Measurements from ENCODE around the gene TFIP11. TPM values are rescaled to one million over a fixed set of nuclear protein-coding genes. Genes with fewer than 3 reads are reported as not detected.

TFIP11 gene
- total RNA-seq, 2 experiments from 2014 or later, result 111 TPM

DNA sequence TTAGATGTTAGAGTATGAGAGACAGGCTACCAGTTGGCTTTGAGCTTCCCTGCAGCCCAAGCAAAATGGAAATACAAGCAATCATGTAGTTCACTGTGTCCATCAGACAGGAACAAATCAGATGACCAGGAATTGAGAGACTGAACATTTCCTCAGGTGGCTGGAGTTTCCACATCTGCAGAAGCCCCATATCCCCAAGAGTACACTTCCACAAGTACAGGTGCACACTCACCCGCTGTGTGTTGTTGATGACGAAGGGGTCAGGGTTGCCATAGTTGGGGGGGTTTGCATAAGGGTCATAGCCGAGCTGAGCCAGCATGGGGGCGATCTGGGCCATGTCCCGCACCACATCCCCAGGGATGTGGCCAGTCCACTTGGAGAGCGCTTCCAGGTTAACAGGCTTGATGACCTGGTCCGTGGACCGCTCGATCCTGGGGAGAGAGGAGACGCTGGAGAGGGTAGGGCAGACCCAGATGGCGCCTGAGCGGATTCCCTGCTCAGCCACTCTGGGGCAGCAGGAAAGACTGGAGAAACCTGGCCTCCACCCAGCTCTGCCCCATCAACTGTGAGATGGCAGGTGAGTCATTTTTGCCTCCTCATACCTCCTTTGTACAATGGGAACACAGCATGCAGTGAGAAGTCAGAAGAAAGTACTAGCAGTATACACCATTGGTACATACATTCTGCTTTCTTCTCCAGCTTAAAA lies 23.9 kb upstream of the TFIP11 start:
- Histone ChIP-seq H3K27ac (ENCODE audit: low read depth in 1 of 2, low read length in 2 of 2) (no peak overlapping the region), H3K36me3 (ENCODE audit: insufficient read depth, low read length) (peaks cover 75% of the 10 kb centered on the region), H3K4me3 (ENCODE audit: low read length) (no peak overlapping the region), H3K9me3 (ENCODE audit: control insufficient read depth in 1 of 2, insufficient read depth in 1 of 2, low read length in 2 of 2) (no peaks in the 10 kb centered on the region), H3K27me3 (ENCODE audit: control insufficient read depth in 1 of 2, insufficient read depth in 2 of 2, low read length in 2 of 2) (no peaks in the 10 kb centered on the region), H3K4me1 (ENCODE audit: insufficient read depth, low read length) (no peaks in the 10 kb centered on the region)
- Mint-ChIP-seq H3K9me3 (no peaks in the 10 kb centered on the region), H3K4me1 (ENCODE audit: low read depth) (no peaks in the 10 kb centered on the region), H3K4me3 (no peak overlapping the region), H3K27ac (no peak overlapping the region), H3K27me3 (no peaks in the 10 kb centered on the region), H3K36me3 (ENCODE audit: low read depth) (peaks cover 55% of the 10 kb centered on the region)
- intact Hi-C loops (cut with DNase I, micrococcal nuclease), result no loop called here
- CTCF ChIA-PET, result no interaction called here
- ATAC-seq (ENCODE audit: poor library complexity) (no peak), DNase-seq (no peak)
- TF ChIP-seq, protein P1, sequence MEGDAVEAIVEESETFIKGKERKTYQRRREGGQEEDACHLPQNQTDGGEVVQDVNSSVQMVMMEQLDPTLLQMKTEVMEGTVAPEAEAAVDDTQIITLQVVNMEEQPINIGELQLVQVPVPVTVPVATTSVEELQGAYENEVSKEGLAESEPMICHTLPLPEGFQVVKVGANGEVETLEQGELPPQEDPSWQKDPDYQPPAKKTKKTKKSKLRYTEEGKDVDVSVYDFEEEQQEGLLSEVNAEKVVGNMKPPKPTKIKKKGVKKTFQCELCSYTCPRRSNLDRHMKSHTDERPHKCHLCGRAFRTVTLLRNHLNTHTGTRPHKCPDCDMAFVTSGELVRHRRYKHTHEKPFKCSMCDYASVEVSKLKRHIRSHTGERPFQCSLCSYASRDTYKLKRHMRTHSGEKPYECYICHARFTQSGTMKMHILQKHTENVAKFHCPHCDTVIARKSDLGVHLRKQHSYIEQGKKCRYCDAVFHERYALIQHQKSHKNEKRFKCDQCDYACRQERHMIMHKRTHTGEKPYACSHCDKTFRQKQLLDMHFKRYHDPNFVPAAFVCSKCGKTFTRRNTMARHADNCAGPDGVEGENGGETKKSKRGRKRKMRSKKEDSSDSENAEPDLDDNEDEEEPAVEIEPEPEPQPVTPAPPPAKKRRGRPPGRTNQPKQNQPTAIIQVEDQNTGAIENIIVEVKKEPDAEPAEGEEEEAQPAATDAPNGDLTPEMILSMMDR (IDR thresholded peaks at IDR 0.05), result no peak
- POLR2A ChIA-PET, result no interaction called here

DNA sequence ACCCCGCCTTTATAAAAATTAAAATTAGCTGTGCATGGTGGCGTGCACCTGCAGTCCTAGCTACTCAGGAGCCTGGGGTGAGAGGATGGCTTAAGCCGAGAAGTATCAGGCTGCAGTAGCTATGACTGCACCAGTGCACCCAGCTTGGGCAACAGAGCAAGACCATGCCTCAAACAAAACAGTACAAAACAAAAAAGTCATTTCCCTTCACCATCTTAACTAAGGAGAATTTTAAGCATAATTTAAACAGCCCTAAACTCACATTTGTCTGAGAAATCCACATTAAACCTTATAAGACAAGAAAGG lies 23.3 kb upstream of the TFIP11 start:
- DNase-seq, result no peak
- ChIA-PET CTCF (no interaction called here), POLR2A (no interaction called here)
- Histone ChIP-seq H3K36me3 (ENCODE audit: insufficient read depth, low read length) (peaks cover 72% of the 10 kb centered on the region), H3K4me3 (ENCODE audit: low read length) (no peak overlapping the region), H3K9me3 (ENCODE audit: control insufficient read depth in 1 of 2, insufficient read depth in 1 of 2, low read length in 2 of 2) (no peaks in the 10 kb centered on the region), H3K4me1 (ENCODE audit: insufficient read depth, low read length) (no peaks in the 10 kb centered on the region), H3K27me3 (ENCODE audit: control insufficient read depth in 1 of 2, insufficient read depth in 2 of 2, low read length in 2 of 2) (no peaks in the 10 kb centered on the region), H3K27ac (ENCODE audit: low read depth in 1 of 2, low read length in 2 of 2) (no peak overlapping the region)
- TF ChIP-seq, protein P1 (IDR thresholded peaks at IDR 0.05), result no peak
- no peak for ATAC-seq (ENCODE audit: poor library complexity)
- no peaks in the 10 kb centered on the region for H3K4me1 Mint-ChIP-seq (ENCODE audit: low read depth)
- peaks cover 57% of the 10 kb centered on the region for H3K36me3 Mint-ChIP-seq (ENCODE audit: low read depth)
- no peaks in the 10 kb centered on the region for H3K9me3 Mint-ChIP-seq
- peak overlapping the region; percentile 4 for H3K27ac Mint-ChIP-seq
- no peaks in the 10 kb centered on the region for H3K27me3 Mint-ChIP-seq
- intact Hi-C loops (cut with DNase I, micrococcal nuclease), result no loop called here
- no peak overlapping the region for H3K4me3 Mint-ChIP-seq

DNA sequence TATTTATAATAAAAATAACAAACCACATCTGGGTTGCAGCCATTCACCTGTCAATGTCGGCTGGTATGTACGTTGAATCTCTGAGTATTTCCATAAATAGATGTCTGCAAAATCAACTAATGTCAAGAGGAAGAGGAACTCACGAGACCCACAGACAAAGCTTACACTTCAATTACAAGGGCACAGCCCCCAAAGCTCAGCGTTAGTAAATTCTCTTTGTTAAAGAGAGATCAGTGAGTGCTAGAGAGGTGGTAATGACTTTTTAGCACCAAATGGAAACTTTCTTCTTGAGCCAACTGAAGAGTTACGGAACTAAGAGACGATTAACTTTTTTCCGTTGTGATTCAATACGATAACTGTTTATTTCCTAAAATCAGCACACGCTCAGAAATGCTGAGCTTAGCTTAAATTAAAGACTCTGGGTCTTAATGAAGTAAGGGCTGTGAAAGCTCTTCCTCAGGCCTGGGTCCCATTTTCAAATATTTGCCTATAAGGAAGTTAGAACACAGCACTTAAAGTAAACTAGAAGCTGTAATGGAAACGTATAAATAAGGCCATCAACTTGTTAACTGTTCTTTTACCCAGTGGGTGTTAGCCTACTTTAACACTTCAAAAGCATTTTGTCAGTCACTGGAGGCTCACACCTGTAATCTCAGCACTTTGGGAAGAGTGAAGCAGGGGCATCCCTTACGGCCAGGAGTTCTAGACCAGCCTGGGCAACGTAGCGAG lies 22.8 kb upstream of the TFIP11 start:
- Histone ChIP-seq H3K27me3 (ENCODE audit: control insufficient read depth in 1 of 2, insufficient read depth in 2 of 2, low read length in 2 of 2) (no peaks in the 10 kb centered on the region), H3K4me1 (ENCODE audit: insufficient read depth, low read length) (no peaks in the 10 kb centered on the region), H3K9me3 (ENCODE audit: control insufficient read depth in 1 of 2, insufficient read depth in 1 of 2, low read length in 2 of 2) (no peaks in the 10 kb centered on the region), H3K36me3 (ENCODE audit: insufficient read depth, low read length) (peaks cover 71% of the 10 kb centered on the region), H3K4me3 (ENCODE audit: low read length) (no peak overlapping the region), H3K27ac (ENCODE audit: low read depth in 1 of 2, low read length in 2 of 2) (no peak overlapping the region)
- Mint-ChIP-seq H3K27ac (peak overlapping the region; percentile 4), H3K4me1 (ENCODE audit: low read depth) (no peaks in the 10 kb centered on the region), H3K27me3 (no peaks in the 10 kb centered on the region), H3K36me3 (ENCODE audit: low read depth) (peaks cover 57% of the 10 kb centered on the region), H3K4me3 (no peak overlapping the region), H3K9me3 (no peaks in the 10 kb centered on the region)
- TF ChIP-seq, protein P1 (IDR thresholded peaks at IDR 0.05), result no peak
- ChIA-PET POLR2A (no interaction called here), CTCF (no interaction called here)
- intact Hi-C loops (cut with DNase I, micrococcal nuclease), result no loop called here
- DNase-seq, result no peak
- no peak for ATAC-seq (ENCODE audit: poor library complexity)

All from CD4-positive, alpha-beta T cell (primary cell).